ENCODE measurements around the gene GALNS.

GALNS gene

DNA sequence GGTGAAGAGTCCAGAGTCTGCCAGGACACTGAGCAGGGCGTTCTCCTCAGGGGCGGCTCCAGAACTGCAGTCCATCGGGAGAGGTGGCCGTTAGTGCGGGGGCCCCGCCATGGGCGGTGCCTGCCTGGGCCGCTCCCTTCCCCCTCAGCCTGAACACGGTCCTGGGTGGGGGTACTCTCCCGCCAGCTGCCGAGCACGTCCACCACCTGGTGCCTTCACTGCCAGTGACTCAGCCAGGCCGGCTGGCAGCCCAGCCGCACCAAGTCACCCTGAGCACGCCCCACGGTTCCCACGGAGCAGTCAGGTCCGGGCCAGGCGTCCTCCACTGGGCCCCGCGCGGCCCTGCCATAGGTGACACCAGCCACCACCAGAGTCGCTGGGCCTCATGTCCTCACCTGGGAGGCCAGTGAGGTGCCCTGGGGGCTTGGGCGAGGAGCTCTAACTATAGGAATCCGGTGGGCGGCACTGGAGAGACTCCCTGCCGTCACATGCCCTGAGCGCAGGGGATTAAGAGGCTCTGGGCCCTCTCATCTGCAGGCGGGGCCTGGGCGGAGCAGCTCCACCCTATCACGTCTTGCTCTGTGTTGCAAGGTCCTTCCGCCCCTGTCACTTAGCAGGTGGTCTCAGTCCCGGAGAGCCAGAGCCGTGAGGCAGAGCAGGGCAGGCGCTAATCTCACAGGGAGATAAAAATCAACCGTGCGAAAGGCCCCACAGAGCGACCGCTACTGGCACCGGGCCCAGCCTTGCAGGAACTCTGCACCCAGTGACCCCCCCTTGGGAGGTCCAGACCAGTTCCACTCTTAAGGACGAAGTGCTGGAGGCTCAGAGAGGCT is 86.1 kb downstream of the GALNS start:
- FAIRE-seq (peak; percentile 87), DNase-seq (ENCODE audit: low spot score) (peak; percentile 97)

DNA sequence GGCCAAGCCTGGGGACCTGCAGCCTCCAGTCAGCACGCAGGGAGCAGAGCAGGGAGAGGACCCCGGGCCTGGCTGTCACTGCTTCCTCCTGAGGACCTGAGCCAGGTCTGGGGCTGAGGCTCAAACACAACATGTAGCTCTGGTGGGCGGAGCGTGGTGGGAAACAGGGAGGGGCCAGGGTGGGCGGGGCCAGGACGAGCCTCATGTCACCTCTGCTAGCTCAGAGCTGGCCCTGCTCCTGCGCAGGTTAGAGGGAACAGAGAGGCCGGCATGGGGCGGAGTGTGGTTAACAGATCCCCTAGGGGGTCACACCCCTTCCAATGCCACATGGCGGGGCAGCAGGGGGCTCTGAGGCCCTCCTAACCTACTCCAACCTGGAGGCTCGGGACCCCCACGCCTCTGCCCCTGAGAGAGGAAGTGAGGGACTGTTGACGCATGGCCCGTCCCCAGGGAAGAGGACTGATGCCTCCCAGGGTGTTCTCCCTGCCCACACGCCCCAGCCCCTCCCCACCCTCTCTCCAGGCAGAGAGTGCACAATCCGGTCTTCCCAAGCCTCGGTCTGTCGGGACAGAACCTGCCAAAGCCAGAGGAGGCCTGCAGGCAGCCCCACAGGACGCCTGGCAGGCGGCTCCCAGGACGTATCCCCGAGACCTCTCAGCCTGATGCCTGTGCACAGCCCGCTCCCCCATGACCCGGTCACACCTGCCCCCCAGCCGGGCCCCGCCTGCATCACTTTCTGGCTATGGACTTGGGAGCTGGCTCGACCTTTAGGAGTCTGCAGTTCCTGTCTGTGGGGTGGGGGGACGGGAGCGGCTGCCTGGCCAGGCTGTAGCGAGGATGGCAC is 86.9 kb downstream of the GALNS start:
- DNase-seq (ENCODE audit: low spot score) (peak; percentile 35), FAIRE-seq (no peak)

DNA sequence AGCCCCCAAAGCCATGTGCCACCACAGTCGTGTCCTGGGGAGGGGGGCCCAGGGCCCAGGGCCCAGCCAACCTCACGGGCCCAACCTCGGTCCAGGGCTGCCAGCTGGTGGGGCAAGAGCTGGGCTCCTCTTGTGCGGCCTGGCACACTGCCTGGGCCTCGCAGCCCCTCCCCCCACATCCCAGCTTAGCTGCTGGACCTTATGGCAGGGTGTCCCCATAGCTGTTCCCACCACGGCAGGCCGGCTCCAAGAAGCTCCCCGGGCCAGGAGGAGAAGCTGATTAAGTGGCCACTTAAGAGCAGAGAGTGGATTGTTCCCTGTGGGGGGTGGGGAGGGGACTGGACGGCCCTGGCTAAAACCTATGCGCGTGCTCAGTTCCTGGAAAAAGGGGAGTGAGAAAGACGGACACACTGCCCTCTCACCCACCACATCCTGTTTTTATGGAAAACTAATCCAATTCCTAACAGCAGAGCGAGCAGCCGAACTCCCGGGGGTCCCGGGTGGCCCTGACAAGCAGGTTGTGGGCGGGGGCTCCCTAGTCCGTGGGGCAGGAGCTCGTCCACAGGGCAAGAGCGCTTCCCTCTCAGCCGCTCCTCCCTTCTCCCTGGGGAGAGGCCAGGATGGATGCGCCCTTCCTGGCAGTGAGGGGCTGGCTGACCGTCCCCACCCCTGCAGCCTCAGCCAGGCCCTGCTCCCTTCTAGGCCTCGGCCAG is 88.5 kb downstream of the GALNS start:
- no peak for FAIRE-seq

DNA sequence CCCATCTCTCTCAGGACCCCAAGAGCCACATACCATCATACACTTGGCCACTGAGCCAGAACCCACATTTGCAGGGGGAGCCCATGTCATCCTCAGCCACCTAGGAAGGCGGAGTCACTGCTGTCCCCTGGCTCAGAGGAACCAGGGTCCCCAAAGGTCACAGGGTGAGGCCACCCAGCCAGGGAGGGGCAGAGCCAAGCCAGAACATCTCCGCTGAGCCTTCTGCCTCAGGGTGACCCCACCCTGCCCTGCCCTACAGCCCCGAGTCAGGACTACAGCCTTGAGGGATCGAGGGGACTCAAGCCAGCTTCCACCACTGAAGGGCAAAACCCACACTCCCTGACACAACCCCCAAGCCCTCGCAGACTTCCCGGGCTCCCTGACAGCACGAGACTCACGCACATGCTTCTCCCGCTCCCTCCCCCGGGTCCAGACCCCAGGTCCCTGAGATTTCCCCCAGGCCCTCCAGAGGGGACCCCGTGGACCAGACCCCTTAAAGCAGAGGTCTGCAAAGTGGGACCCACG is 89.1 kb downstream of the GALNS start:
- FAIRE-seq, result no peak
- no peak for DNase-seq (ENCODE audit: low spot score)

More for the DNA sequence above, 88.5 kb downstream of the GALNS start:
- DNase-seq (ENCODE audit: low spot score), result peak; percentile 10

DNA sequence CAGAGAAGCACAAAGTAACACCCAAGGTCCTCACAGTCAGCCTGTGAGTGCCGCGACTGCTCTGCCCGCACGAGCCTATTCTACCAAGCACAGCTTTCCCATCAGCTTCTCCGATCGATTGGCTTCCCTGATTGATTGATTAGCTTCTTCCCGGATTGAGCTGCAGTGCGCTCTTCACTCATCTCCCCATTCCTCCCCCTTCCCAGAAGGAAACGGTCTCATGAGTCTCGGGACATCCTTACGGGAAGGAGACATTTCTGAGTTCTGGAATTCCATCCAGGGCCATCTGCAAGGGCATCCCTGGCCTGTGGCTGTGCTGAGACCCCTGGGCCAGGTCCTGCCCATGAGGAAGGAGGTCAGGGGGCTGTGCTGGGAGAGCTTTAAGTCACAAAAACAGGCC is 89.8 kb downstream of the GALNS start:
- DNase-seq (ENCODE audit: low spot score), result no peak
- no peak for FAIRE-seq

DNA sequence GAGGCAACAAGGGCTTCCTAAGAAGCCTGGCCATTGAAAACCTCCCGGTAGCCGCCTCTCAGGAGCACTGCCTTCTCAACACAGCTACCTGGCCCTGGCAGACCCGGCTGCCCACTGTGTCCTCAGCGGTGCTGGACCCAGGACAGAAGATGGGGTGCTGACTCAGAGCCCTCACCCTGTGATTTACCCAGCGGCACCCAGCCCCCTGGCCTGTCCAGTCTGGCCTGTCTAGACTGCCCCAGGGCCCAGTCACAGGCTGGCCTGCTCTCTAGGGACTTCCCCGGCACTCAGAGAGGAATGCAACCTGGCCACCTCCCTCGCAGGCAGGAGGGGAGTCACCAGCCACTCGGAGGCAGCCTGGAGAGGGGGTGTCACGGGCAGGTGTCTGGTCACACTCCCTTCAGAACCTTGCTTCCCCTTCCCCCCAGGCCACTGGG is 91.8 kb downstream of the GALNS start:
- peak; percentile 80 for DNase-seq (ENCODE audit: low spot score)
- peak; percentile 42 for FAIRE-seq

DNA sequence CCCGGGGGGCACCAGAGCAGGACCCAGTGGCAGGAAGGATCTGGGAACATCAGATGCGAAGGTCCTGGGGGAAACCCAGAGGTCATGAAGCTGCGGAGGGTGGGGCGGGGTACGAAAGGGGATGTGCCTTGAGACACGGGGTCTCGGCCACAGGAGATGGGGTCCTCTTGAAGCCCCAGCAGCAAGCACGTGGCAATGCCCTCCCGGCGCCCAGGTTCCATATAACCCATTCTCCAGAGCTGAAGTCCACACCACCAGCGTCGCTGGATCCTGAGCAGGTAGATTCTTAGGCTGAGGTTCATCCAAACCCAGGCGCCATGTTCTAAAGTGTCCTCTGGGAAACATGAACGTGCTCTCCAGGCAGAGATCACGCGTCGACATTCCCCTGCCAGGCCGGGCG is 92.7 kb downstream of the GALNS start:
- DNase-seq (ENCODE audit: low spot score) (no peak), FAIRE-seq (no peak)

All from RCC 7860 (cell line).